Upper lobe of left lung (tissue), 6 donors: Measurements from ENCODE around the gene THEM4. TPM values are rescaled to one million over a fixed set of nuclear protein-coding genes. Genes with fewer than 3 reads are reported as not detected.

Source experiments
- ATAC-seq, 2 donors: fragments of 200-7000 bp; cut with Tn5 transposase; one replicate each; pipeline ENCODE4 v1.9.1; 2022; ENCODE audit warnings: mild to moderate bottlenecking in 2 of 2, moderate library complexity in 2 of 2; ENCODE audit not compliant: low FRiP score in 2 of 2
- DNase-seq, 2 donors: peaks; one replicate each; pipeline ENCODE4 v3.0.0-alpha.2; 2019 to 2020
- H3K27ac ChIP-seq, 4 donors: fragments of 200-600 bp; sonication (generic); one replicate each; pipeline ENCODE4 v1.5.1; 2016 to 2019
- H3K27me3 ChIP-seq, 4 donors: fragments of 200-600 bp; sonication (generic); one replicate each; pipeline ENCODE4 v1.5.1; 2017 to 2019
- H3K36me3 ChIP-seq, 4 donors: fragments of 200-600 bp; sonication (generic); one replicate each; pipeline ENCODE4 v1.5.1; 2016 to 2019
- H3K4me1 ChIP-seq, 4 donors: fragments of 200-600 bp; sonication (generic); one replicate each; pipeline ENCODE4 v1.5.1; 2018 to 2019
- H3K4me3 ChIP-seq, 4 donors: fragments of 200-600 bp; sonication (generic); one replicate each; pipeline ENCODE4 v1.5.1; 2017 to 2019; ENCODE audit warnings: mild to moderate bottlenecking in 2 of 4, moderate library complexity in 1 of 4
- H3K9me3 ChIP-seq, 4 donors: fragments of 200-600 bp; sonication (generic); one replicate each; pipeline ENCODE4 v1.5.1; 2018 to 2019
- CTCF ChIP-seq, 6 experiments: fragments of 450-650 bp in 4 of 6; fragments of 200-600 bp in 2 of 6; sonication (generic) in 2 of 6; IDR thresholded peaks; one replicate each; pipeline ENCODE4 v1.5.1; 2016 to 2019; ENCODE audit warnings: antibody characterized with exemption in 6 of 6
- EP300 ChIP-seq, 4 donors: sonication (generic); formaldehyde crosslinking; IDR thresholded peaks; one replicate each; pipeline ENCODE4 v1.5.1; 2017; ENCODE audit warnings: antibody characterized with exemption in 4 of 4, control low read depth in 2 of 4
- POLR2A ChIP-seq, 4 donors: fragments of 450-650 bp; IDR thresholded peaks; one replicate each; pipeline ENCODE4 v1.5.1; 2016 to 2017; ENCODE audit warnings: antibody characterized with exemption in 4 of 4, mild to moderate bottlenecking in 2 of 4
- POLR2AphosphoS5 ChIP-seq, 2 donors: sonication (generic); formaldehyde crosslinking; IDR thresholded peaks; one replicate each; pipeline ENCODE4 v1.5.1; 2017; ENCODE audit warnings: antibody characterized with exemption in 2 of 2
- WGBS, 2 donors: methylation state at CpG; one replicate each; pipeline ENCODE4 v1.1.5; 2017 to 2018; 5-methylcytosine and 5-hydroxymethylcytosine counted together
- total RNA-seq, 6 donors: library from RNA; depleted of rRNA in 4 of 6; stranded (reverse); fragments of >200 nt in 4 of 6; gene quantifications; one replicate each; pipeline versions ENCODE4 v1.1.0 to v1.2.1, GENCODE V29; 2016 to 2021
- donor health status: DM: no; HTN: no; CAD: no; lungs with moderate emphysema.
- donor health status: DM: no; HTN: yes; CAD: no; lungs with severe emphysema.

The THEM4 gene
- total RNA-seq, 6 donors from 2014 or later: 11.9 to 39.8 (median 15.5) TPM

- Histone ChIP-seq H3K9me3 (no peaks in the 10 kb centered on the region), H3K36me3 (no peaks in the 10 kb centered on the region), H3K27ac (peak overlapping the region in 2 of 4 donors; percentile 60 to 84), H3K27me3 (no peaks in the 10 kb centered on the region), H3K4me1 (peaks cover 24 to 53% (median 38%) of the 10 kb centered on the region in 4 donors), H3K4me3 (no peak overlapping the region)
- peak; percentile 23 to 80 for ATAC-seq
- TF ChIP-seq POLR2AphosphoS5 (IDR thresholded peaks at IDR 0.05) (peak; percentile 52 to 72), EP300 (IDR thresholded peaks at IDR 0.05) (peak in 1 of 4 donors; percentile 86), POLR2A (IDR thresholded peaks at IDR 0.05) (peak in 1 of 4 donors; percentile 12), CTCF (IDR thresholded peaks at IDR 0.05) (no peak)
- peak; percentile 92 to 93 for DNase-seq
- 56 to 60% methylated on average over 9 to 10 of the region's 10 CpGs for WGBS, 2 donors
These were observed 76.9 kb downstream of the THEM4 start for GRCh38 chr1:151832318-151832980.

GRCh38 chr1:151831605-151832004, 77.7 kb downstream of the THEM4 start, which contains the start of gene RORC:
RORC (minus strand) TSS chr1:151831802; CDS start chr1:151831764, 38 bp downstream.
- TF ChIP-seq EP300 (IDR thresholded peaks at IDR 0.05) (no peak), CTCF (IDR thresholded peaks at IDR 0.05) (no peak), POLR2A (IDR thresholded peaks at IDR 0.05) (peak in 2 of 4 donors; percentile 53 to 73), POLR2AphosphoS5 (IDR thresholded peaks at IDR 0.05) (peak in 1 of 2 donors; percentile 66)
- Histone ChIP-seq H3K27ac (peak within 1 kb of the TSS; percentile 38 to 84 (median 61)), H3K36me3 (no peaks in the 10 kb centered on the region), H3K27me3 (no peaks in the 10 kb centered on the region), H3K4me1 (peaks cover 24 to 49% (median 34%) of the 10 kb centered on the region in 4 donors), H3K9me3 (no peaks in the 10 kb centered on the region), H3K4me3 (peak within 1 kb of the TSS; percentile 30 to 52 (median 46))
- ATAC-seq: peak; percentile 61 to 90
- DNase-seq: peak; percentile 79
- 62 to 68% methylated on average over 5 of the region's 5 CpGs for WGBS, 2 donors

- Histone ChIP-seq H3K27ac (peak overlapping the region; percentile 38 to 84 (median 61)), H3K36me3 (no peaks in the 10 kb centered on the region), H3K27me3 (no peaks in the 10 kb centered on the region), H3K4me1 (peaks cover 24 to 49% (median 34%) of the 10 kb centered on the region in 4 donors), H3K9me3 (no peaks in the 10 kb centered on the region), H3K4me3 (peak overlapping the region; percentile 30 to 52 (median 46))
- DNase-seq (no peak), ATAC-seq (no peak)
- TF ChIP-seq POLR2AphosphoS5 (IDR thresholded peaks at IDR 0.05): no peak
- no peak for TF ChIP-seq POLR2A (IDR thresholded peaks at IDR 0.05)
- 47 to 56% methylated on average over 3 to 4 of the region's 4 CpGs for whole genome bisulfite sequencing, 2 donors
These were observed 78.1 kb downstream of the THEM4 start for GRCh38 chr1:151831256-151831591.

- Histone ChIP-seq H3K9me3 (no peaks in the 10 kb centered on the region), H3K4me3 (peak overlapping the region in 1 of 4 donors; percentile 52), H3K4me1 (peaks cover 24 to 49% (median 34%) of the 10 kb centered on the region in 4 donors), H3K27me3 (no peaks in the 10 kb centered on the region), H3K27ac (peak overlapping the region in 1 of 4 donors; percentile 36), H3K36me3 (no peaks in the 10 kb centered on the region)
- 20 to 32% methylated on average over 1 to 6 of the region's 6 CpGs for WGBS, 2 donors
- ATAC-seq: no peak
- TF ChIP-seq POLR2AphosphoS5 (IDR thresholded peaks at IDR 0.05) (no peak), POLR2A (IDR thresholded peaks at IDR 0.05) (no peak), CTCF (IDR thresholded peaks at IDR 0.05) (no peak), EP300 (IDR thresholded peaks at IDR 0.05) (no peak)
- no peak for DNase-seq
These were observed 79.3 kb downstream of the THEM4 start for GRCh38 chr1:151830055-151830454.

- H3K9me3 ChIP-seq: no peaks in the 10 kb centered on the region
- no peaks in the 10 kb centered on the region for H3K27me3 ChIP-seq
- 27 to 41% methylated on average over 4 of the region's 4 CpGs for WGBS, 2 donors
- peaks cover 24 to 49% (median 34%) of the 10 kb centered on the region in 4 donors for H3K4me1 ChIP-seq
- peak overlapping the region in 1 of 4 donors; percentile 36 for H3K27ac ChIP-seq
- no peak for ATAC-seq
- TF ChIP-seq CTCF (IDR thresholded peaks at IDR 0.05) (no peak), POLR2A (IDR thresholded peaks at IDR 0.05) (no peak), EP300 (IDR thresholded peaks at IDR 0.05) (no peak), POLR2AphosphoS5 (IDR thresholded peaks at IDR 0.05) (no peak)
- DNase-seq: no peak
- no peak overlapping the region for H3K4me3 ChIP-seq
- H3K36me3 ChIP-seq: no peaks in the 10 kb centered on the region
These were observed 79.8 kb downstream of the THEM4 start for GRCh38 chr1:151829352-151830046.
